HepG2 (cell line): ENCODE results near the gene MAP3K8. TPM values are rescaled to one million over a fixed set of nuclear protein-coding genes. Genes with fewer than 3 reads are reported as not detected.

Experiments used
- ATF4 ChIP-seq, 2 experiments: fragments of 450-650 bp in 1 of 2; sonication (generic) in 1 of 2; formaldehyde crosslinking; IDR thresholded peaks; 2 replicates each; pipeline versions ENCODE4 v1.5.0 to v1.8.0; 2020 to 2022; ENCODE audit warnings: mild to moderate bottlenecking in 1 of 2, missing genetic modification reagents in 1 of 2
- BRD4 ChIP-seq: sonication (generic); formaldehyde crosslinking; IDR thresholded peaks from 2 replicates; pipeline ENCODE4 v1.4.0; 2020; ENCODE audit warnings: missing genetic modification reagents
- CHCHD3 ChIP-seq: sonication (generic); formaldehyde crosslinking; IDR thresholded peaks from 2 replicates; pipeline ENCODE4 v1.8.0; 2022; ENCODE audit warnings: mild to moderate bottlenecking, missing genetic modification reagents, moderate library complexity
- ETV5 ChIP-seq: IDR thresholded peaks from 2 replicates; pipeline ENCODE4 v1.6.1; 2018; ENCODE audit warnings: missing biosample characterization, missing genetic modification reagents, inconsistent platforms, borderline replicate concordance
- GLMP ChIP-seq: sonication (generic); formaldehyde crosslinking; IDR thresholded peaks from 2 replicates; pipeline ENCODE4 v1.9.0; 2021; ENCODE audit warnings: missing genetic modification reagents, mild to moderate bottlenecking, borderline replicate concordance
- HES4 ChIP-seq: sonication (generic); formaldehyde crosslinking; IDR thresholded peaks from 2 replicates; pipeline ENCODE4 v1.9.0; 2021; ENCODE audit warnings: mild to moderate bottlenecking, missing genetic modification reagents, borderline replicate concordance
- NR2F1 ChIP-seq, 2 experiments: fragments of 450-650 bp in 1 of 2; formaldehyde crosslinking in 1 of 2; IDR thresholded peaks; 2 replicates each; pipeline versions ENCODE4 v1.5.0 to v1.6.1; 2016 to 2020; ENCODE audit warnings: mild to moderate bottlenecking in 1 of 2, missing compliant biosample characterization in 1 of 2, missing genetic modification reagents in 1 of 2, moderate library complexity in 1 of 2
- PHF20 ChIP-seq: sonication (generic); formaldehyde crosslinking; IDR thresholded peaks from 2 replicates; pipeline ENCODE4 v1.5.0; 2020; ENCODE audit warnings: mild to moderate bottlenecking, missing genetic modification reagents
- RBFOX2 ChIP-seq: fragments of 200-400 bp; formaldehyde crosslinking; IDR thresholded peaks from 2 replicates; pipeline ENCODE4 v1.6.1; 2017; ENCODE audit warnings: low read depth, mild to moderate bottlenecking, low read length
- ZBTB14 ChIP-seq: sonication (generic); formaldehyde crosslinking; IDR thresholded peaks from 2 replicates; pipeline ENCODE4 v1.4.0; 2020; ENCODE audit warnings: missing genetic modification reagents
- ZBTB40 ChIP-seq, 2 experiments: fragments of 450-650 bp in 1 of 2; sonication (generic) in 1 of 2; formaldehyde crosslinking in 1 of 2; IDR thresholded peaks; 2 replicates each; pipeline versions ENCODE4 v1.6.1 to v1.8.0; 2016 to 2022; ENCODE audit warnings: antibody characterized with exemption in 1 of 2, mild to moderate bottlenecking in 1 of 2, missing genetic modification reagents in 1 of 2
- ZNF275 ChIP-seq: sonication (generic); formaldehyde crosslinking; IDR thresholded peaks from 2 replicates; pipeline ENCODE4 v1.8.0; 2022; ENCODE audit warnings: missing genetic modification reagents, mild to moderate bottlenecking, inconsistent platforms, borderline replicate concordance
- ZNF841 ChIP-seq: sonication (generic); formaldehyde crosslinking; IDR thresholded peaks from 2 replicates; pipeline ENCODE4 v1.8.1; 2023; ENCODE audit warnings: missing genetic modification reagents, borderline replicate concordance
- polyA plus RNA-seq, 8 experiments: library from polyadenylated mRNA; depleted of rRNA in 3 of 8; stranded (reverse) in 7 of 8; unstranded in 1 of 8; fragments of >200 nt; fragmentation: Illumina TruSeq in 4 of 8; extraction: Trizol in 4 of 8; gene quantifications; 2 replicates each; pipeline versions ENCODE4 v1.2.1 to v1.2.3, GENCODE V29; 2011 to 2016; ENCODE audit warnings: low read depth in 4 of 8, missing spikeins in 1 of 8, mixed read lengths in 1 of 8; ENCODE audit not compliant: insufficient read depth in 1 of 8
- total RNA-seq, 5 experiments: library from RNA; depleted of rRNA; stranded (reverse); fragments of >200 nt; fragmentation: Illumina TruSeq; extraction: Trizol; gene quantifications; 2 replicates each; pipeline ENCODE4 v1.2.3, GENCODE V29; 2016; ENCODE audit warnings: low read depth in 1 of 5

MAP3K8 gene
- total and polyA plus RNA-seq, 2 of the 13 experiments (the other 11 are each of a cell fraction or from before 2014, with no cell fraction given): 19.3 to 37.9 TPM

GRCh38 chr10:30434273-30435072 lies 489 bp downstream of the MAP3K8 start (continued):
- TF ChIP-seq ZBTB40 (IDR thresholded peaks at IDR 0.05) (no peak), ZBTB40 (CRISPR knock-in tag; IDR thresholded peaks at IDR 0.05) (peak; percentile 61), ETV5 (CRISPR knock-in tag) (peak; percentile 56), CHCHD3 (CRISPR knock-in tag) (no peak), NR2F1 (CRISPR knock-in tag; IDR thresholded peaks at IDR 0.05) (peak in 1 of 2 experiments; percentile 61; a peak in 1 of 4 replicates), ATF4 (CRISPR knock-in tag; IDR thresholded peaks at IDR 0.05) (peak in 1 of 2 experiments; percentile 59; a peak in 1 of 4 replicates), ZNF275 (peak; percentile 75; the same call in 1 of the 2 replicates), ZBTB14 (no peak), GLMP (CRISPR knock-in tag) (no peak), BRD4 (CRISPR knock-in tag) (peak; percentile 72; the same call in 1 of the 2 replicates), PHF20 (CRISPR knock-in tag) (peak; percentile 49; the same call in 1 of the 2 replicates), ZNF841 (CRISPR knock-in tag) (no peak), RBFOX2 (peak; percentile 94), HES4 (peak; percentile 62; the same call in 1 of the 2 replicates)
